ENCODE data around the gene SRGAP3.

Gene SRGAP3

DNA sequence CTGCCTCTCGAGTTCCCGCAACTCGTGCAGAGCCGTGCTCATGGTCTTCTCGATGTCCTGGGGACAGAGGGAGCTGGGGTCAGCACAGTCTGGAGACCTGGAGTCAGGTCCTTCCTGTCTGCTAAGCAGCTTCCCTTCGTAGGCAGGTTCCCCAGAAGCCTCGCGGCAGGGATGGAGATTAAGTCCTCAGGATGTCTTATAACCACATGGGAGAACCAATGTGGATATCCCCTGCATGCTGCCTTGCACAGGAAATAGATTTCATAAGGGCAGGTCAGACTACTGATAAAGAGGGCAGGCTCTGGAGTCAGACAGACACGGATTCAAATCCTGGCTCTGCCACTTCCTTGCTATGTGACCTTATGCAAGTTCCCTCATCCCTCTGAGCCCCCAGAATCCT is 263.6 kb downstream of the SRGAP3 start:
- Histone ChIP-seq H3K4me3 (ENCODE audit: low read depth, low read length) (no peak overlapping the region), H3K9me3 (ENCODE audit: control insufficient read depth, insufficient read depth, low read depth, low read length) (no peaks in the 10 kb centered on the region), H3K36me3 (ENCODE audit: control insufficient read depth, insufficient read depth, low read length) (no peaks in the 10 kb centered on the region), H3K4me1 (ENCODE audit: control insufficient read depth, insufficient read depth, low read length) (peaks cover 8% of the 10 kb centered on the region; the same call in 1 of the 2 replicates), H3K27me3 (ENCODE audit: control insufficient read depth, insufficient read depth, low read length) (no peaks in the 10 kb centered on the region), H3K9ac (ENCODE audit: low read length) (no peak overlapping the region), H3K27ac (ENCODE audit: low read depth, low read length) (no peak overlapping the region)

DNA sequence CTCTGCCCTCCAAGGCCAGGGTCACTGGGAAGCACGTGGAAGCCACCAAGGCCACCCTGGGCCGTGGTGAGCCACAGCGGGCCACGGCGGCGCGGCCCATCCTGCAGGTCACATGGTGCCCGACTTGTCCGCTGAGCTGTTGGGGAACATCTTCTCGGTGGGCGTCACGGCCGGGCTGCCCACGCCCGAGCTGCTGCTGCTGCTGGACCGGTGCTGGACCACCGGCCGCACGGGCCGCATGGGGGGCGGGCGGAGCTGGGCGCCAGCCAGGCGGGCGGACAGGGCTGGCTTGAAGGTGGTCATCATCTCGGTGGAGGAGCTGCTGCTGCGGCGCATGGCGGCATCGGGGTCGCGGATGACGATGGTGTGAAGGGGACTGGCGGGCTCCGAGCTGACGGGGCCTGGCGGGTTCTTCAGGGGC is 264.0 kb downstream of the SRGAP3 start:
- Histone ChIP-seq H3K4me1 (ENCODE audit: control insufficient read depth, insufficient read depth, low read length) (peaks cover 8% of the 10 kb centered on the region; the same call in 1 of the 2 replicates), H3K27me3 (ENCODE audit: control insufficient read depth, insufficient read depth, low read length) (no peaks in the 10 kb centered on the region), H3K9me3 (ENCODE audit: control insufficient read depth, insufficient read depth, low read depth, low read length) (no peaks in the 10 kb centered on the region), H3K36me3 (ENCODE audit: control insufficient read depth, insufficient read depth, low read length) (no peaks in the 10 kb centered on the region), H3K4me3 (ENCODE audit: low read depth, low read length) (no peak overlapping the region), H3K9ac (ENCODE audit: low read length) (no peak overlapping the region), H3K27ac (ENCODE audit: low read depth, low read length) (no peak overlapping the region)

DNA sequence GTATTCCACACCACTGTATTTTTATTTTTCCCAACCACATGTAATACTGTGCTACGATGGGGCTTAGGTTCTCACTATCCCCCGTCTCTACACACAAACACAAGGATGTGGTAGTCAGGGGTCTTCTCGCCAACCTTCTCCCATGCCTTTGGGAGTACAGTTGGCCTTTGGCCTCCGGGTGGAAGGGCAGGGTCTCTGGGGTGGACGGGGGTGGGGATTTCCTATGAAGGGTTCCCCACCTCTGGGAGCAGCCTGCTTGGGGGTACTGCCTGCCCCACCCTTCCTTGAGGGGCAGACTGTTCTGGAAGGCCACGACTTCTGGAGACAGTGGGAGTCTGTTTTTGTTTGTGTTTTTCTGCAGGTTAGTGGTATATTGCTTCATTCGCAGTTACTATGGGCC is 264.9 kb downstream of the SRGAP3 start:
- H3K9me3 ChIP-seq (ENCODE audit: control insufficient read depth, insufficient read depth, low read depth, low read length), result no peaks in the 10 kb centered on the region; the same call in 1 of the 2 replicates
- no peaks in the 10 kb centered on the region for H3K27me3 ChIP-seq (ENCODE audit: control insufficient read depth, insufficient read depth, low read length)
- H3K9ac ChIP-seq (ENCODE audit: low read length), result no peak overlapping the region
- H3K4me1 ChIP-seq (ENCODE audit: control insufficient read depth, insufficient read depth, low read length), result peaks cover 8% of the 10 kb centered on the region; the same call in 1 of the 2 replicates
- H3K27ac ChIP-seq (ENCODE audit: low read depth, low read length), result no peak overlapping the region
- no peaks in the 10 kb centered on the region for H3K36me3 ChIP-seq (ENCODE audit: control insufficient read depth, insufficient read depth, low read length)
- H3K4me3 ChIP-seq (ENCODE audit: low read depth, low read length), result no peak overlapping the region

DNA sequence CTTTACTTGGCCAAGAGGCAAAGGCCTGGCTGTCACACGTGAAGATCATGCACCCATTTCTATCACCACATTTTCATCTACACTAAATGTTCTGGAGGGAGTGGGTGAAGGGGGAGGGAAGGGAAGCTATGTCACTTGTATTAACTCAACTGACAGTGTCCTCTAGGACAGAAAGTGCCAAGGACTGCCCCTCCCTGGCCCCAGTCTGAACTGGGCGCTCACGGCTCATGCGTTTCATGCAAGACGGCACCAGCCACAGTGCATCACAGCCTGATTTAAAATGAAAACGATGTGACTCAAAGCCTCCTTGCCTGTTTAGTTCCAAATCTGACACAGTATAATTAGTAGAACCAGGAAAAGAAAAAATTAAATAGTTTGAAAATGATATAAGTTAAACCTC is 265.4 kb downstream of the SRGAP3 start:
- Histone ChIP-seq H3K4me1 (ENCODE audit: control insufficient read depth, insufficient read depth, low read length) (peaks cover 8% of the 10 kb centered on the region; the same call in 1 of the 2 replicates), H3K27me3 (ENCODE audit: control insufficient read depth, insufficient read depth, low read length) (no peaks in the 10 kb centered on the region), H3K36me3 (ENCODE audit: control insufficient read depth, insufficient read depth, low read length) (no peaks in the 10 kb centered on the region), H3K4me3 (ENCODE audit: low read depth, low read length) (no peak overlapping the region), H3K9ac (ENCODE audit: low read length) (no peak overlapping the region), H3K9me3 (ENCODE audit: control insufficient read depth, insufficient read depth, low read depth, low read length) (peaks cover 4% of the 10 kb centered on the region), H3K27ac (ENCODE audit: low read depth, low read length) (no peak overlapping the region)

DNA sequence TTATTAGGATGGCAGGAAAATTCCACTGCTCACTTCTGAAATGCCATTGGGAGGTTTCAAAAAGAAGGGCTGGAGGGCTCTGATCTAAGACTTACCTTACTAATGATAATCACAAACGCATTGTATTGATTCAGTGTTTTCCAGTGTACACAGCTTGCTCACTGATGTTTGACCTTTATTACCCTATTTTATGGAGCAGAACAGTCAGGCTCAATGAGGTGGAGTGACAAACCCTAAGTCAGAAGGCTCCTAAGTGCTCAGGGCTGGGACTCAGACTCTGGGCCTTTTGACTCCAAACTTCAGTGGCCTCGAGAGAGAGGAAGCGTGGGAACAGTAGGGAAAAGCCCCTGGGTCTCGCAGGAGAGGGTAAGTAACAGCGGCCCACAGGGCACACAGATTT is 265.9 kb downstream of the SRGAP3 start:
- Histone ChIP-seq H3K27ac (ENCODE audit: low read depth, low read length) (no peak overlapping the region), H3K4me3 (ENCODE audit: low read depth, low read length) (no peak overlapping the region), H3K36me3 (ENCODE audit: control insufficient read depth, insufficient read depth, low read length) (no peaks in the 10 kb centered on the region), H3K9ac (ENCODE audit: low read length) (no peak overlapping the region), H3K4me1 (ENCODE audit: control insufficient read depth, insufficient read depth, low read length) (peaks cover 6% of the 10 kb centered on the region; the same call in 1 of the 2 replicates), H3K9me3 (ENCODE audit: control insufficient read depth, insufficient read depth, low read depth, low read length) (peaks cover 7% of the 10 kb centered on the region), H3K27me3 (ENCODE audit: control insufficient read depth, insufficient read depth, low read length) (no peaks in the 10 kb centered on the region)

DNA sequence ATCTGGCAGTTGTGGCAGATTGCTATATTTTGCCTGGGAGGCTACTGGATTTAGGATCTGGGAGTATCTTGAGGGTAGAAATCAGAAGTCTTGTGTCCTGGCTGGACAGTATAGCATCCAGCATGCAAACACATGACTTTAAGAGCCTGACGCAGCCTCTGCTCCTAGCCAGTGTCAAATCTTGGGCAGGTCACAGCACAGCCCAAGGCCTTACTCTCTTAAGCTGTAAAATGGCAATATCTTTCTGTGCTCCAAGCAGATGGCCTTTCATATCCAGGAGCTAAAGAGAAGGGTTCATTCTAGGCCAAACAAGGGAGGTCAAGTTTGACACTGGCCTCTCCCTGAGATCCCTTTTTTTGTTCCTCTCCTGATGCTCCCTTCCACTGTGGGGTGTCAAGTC is 266.4 kb downstream of the SRGAP3 start:
- H3K27ac ChIP-seq (ENCODE audit: low read depth, low read length), result no peak overlapping the region

DNA sequence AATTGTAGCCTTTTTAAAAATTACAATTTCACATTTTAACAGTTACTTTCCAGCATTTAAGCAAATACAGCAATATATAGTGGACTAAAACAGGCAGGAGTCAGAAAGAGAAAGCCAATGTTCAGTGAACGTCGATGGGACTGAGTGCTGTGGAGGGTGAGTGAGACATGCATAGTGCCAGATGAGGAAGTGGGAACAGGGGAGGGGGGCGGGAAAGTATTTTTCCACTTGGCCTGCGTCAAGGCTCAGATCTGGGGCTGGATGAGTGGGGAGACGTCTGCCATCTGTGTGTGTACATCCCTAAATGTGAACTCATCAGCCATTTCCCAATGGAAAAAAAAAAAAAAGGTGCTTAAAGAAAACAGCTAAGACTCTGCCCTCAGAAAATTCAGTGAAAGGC is 266.9 kb downstream of the SRGAP3 start:
- no peaks in the 10 kb centered on the region for H3K4me1 ChIP-seq (ENCODE audit: control insufficient read depth, insufficient read depth, low read length)
- no peak overlapping the region for H3K27ac ChIP-seq (ENCODE audit: low read depth, low read length)
- peaks cover 9% of the 10 kb centered on the region for H3K9me3 ChIP-seq (ENCODE audit: control insufficient read depth, insufficient read depth, low read depth, low read length)
- H3K9ac ChIP-seq (ENCODE audit: low read length), result no peak overlapping the region
- no peaks in the 10 kb centered on the region for H3K36me3 ChIP-seq (ENCODE audit: control insufficient read depth, insufficient read depth, low read length)
- no peaks in the 10 kb centered on the region for H3K27me3 ChIP-seq (ENCODE audit: control insufficient read depth, insufficient read depth, low read length)
- H3K4me3 ChIP-seq (ENCODE audit: low read depth, low read length), result no peak overlapping the region

More for the DNA sequence above, 266.4 kb downstream of the SRGAP3 start:
- peaks cover 9% of the 10 kb centered on the region for H3K9me3 ChIP-seq (ENCODE audit: control insufficient read depth, insufficient read depth, low read depth, low read length)
- H3K36me3 ChIP-seq (ENCODE audit: control insufficient read depth, insufficient read depth, low read length), result no peaks in the 10 kb centered on the region
- H3K4me1 ChIP-seq (ENCODE audit: control insufficient read depth, insufficient read depth, low read length), result peaks cover under 1% of the 10 kb centered on the region; the same call in 1 of the 2 replicates
- no peak overlapping the region for H3K4me3 ChIP-seq (ENCODE audit: low read depth, low read length)
- H3K9ac ChIP-seq (ENCODE audit: low read length), result no peak overlapping the region
- H3K27me3 ChIP-seq (ENCODE audit: control insufficient read depth, insufficient read depth, low read length), result no peaks in the 10 kb centered on the region

DNA sequence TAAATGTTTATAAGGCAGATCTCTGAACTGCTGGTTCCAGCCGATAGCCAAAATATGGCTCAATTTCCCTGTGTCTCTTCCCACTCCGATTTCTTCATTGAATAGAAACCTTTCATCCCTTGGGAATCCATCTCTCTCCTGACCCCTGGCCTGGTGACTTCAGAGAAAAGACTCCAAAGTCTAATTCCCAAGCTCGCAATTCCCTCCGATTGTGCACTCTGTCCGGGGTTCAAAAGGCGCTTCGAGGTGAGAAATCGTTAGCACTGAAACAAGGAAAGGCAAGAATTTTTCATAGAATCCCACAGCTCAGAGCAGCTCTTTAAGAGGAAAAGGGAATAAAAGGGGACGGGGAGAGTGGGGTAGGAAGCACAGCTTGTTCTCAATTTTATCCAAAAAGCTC is 267.7 kb downstream of the SRGAP3 start:
- Histone ChIP-seq H3K9ac (ENCODE audit: low read length) (no peak overlapping the region), H3K27me3 (ENCODE audit: control insufficient read depth, insufficient read depth, low read length) (no peaks in the 10 kb centered on the region), H3K4me1 (ENCODE audit: control insufficient read depth, insufficient read depth, low read length) (no peaks in the 10 kb centered on the region), H3K27ac (ENCODE audit: low read depth, low read length) (no peak overlapping the region), H3K9me3 (ENCODE audit: control insufficient read depth, insufficient read depth, low read depth, low read length) (peaks cover 9% of the 10 kb centered on the region), H3K36me3 (ENCODE audit: control insufficient read depth, insufficient read depth, low read length) (no peaks in the 10 kb centered on the region), H3K4me3 (ENCODE audit: low read depth, low read length) (no peak overlapping the region)

DNA sequence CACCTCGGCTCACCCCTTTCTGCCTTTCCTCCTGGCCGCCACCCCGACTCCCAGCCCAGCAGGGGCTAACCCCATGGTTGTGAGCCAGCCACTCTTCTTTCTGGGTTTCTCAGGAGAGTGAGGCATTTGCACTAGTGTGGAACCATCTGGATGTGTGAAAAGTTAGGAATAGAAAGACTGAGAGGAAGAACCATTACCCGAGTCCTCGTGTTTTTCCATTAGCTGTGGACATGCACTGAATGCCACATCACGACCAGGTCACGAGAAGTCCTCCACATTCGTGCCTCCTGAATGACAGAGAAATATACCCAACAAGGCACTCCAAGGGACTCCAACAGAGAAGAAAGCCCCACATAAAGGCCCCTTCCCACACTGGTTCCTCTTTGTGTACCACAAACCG is 268.1 kb downstream of the SRGAP3 start:
- no peaks in the 10 kb centered on the region for H3K27me3 ChIP-seq (ENCODE audit: control insufficient read depth, insufficient read depth, low read length)
- H3K27ac ChIP-seq (ENCODE audit: low read depth, low read length), result no peak overlapping the region
- H3K4me1 ChIP-seq (ENCODE audit: control insufficient read depth, insufficient read depth, low read length), result no peaks in the 10 kb centered on the region
- no peaks in the 10 kb centered on the region for H3K36me3 ChIP-seq (ENCODE audit: control insufficient read depth, insufficient read depth, low read length)
- H3K4me3 ChIP-seq (ENCODE audit: low read depth, low read length), result no peak overlapping the region
- peaks cover 9% of the 10 kb centered on the region for H3K9me3 ChIP-seq (ENCODE audit: control insufficient read depth, insufficient read depth, low read depth, low read length)
- H3K9ac ChIP-seq (ENCODE audit: low read length), result no peak overlapping the region

DNA sequence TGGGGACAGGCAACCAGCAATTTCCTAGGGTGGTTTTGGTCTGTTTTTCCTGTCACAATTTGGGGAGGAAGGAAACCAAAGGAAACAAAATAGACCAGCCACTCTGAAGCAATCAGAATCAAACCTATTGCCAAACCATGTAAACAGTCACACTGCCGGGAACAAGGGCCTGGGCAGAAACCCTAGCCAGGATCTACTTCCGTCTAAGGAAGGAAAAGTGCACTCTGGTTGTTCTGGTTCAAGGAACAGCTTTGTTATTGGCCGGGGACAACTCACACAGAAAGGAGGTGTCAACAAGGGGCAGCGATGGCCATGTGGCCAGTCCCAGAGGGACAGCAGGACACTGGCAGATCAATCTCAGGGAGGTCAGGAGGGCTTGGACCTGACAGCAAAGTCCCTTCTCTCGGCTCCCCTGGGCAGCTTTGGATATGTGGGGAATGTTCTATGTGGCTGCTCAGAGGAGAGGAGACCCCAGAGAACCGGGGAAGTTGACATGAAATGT is 268.6 kb downstream of the SRGAP3 start:
- Histone ChIP-seq H3K36me3 (ENCODE audit: control insufficient read depth, insufficient read depth, low read length) (no peaks in the 10 kb centered on the region), H3K27ac (ENCODE audit: low read depth, low read length) (no peak overlapping the region), H3K4me3 (ENCODE audit: low read depth, low read length) (no peak overlapping the region), H3K4me1 (ENCODE audit: control insufficient read depth, insufficient read depth, low read length) (peaks cover 1% of the 10 kb centered on the region; the same call in 1 of the 2 replicates), H3K27me3 (ENCODE audit: control insufficient read depth, insufficient read depth, low read length) (no peaks in the 10 kb centered on the region), H3K9me3 (ENCODE audit: control insufficient read depth, insufficient read depth, low read depth, low read length) (peaks cover 9% of the 10 kb centered on the region), H3K9ac (ENCODE audit: low read length) (no peak overlapping the region)

DNA sequence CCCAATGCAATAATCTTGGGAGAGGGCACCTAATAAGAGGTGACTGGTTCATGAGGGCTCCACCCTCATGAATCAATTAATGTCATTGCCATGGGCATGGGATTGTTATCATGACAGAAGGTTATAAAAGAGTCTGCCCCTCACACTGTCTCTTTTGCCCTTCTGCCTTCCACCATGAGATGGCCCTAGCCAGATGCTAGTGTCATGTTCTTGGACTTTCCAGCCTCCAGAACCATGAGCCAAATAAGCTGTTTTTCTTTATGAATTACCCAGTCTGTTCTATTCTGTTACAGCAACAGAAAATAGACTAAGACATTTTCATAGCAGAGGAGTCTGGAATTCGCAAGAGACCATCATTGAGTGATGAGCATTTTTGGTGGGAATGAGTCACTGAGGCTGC is 270.2 kb downstream of the SRGAP3 start:
- Histone ChIP-seq H3K27ac (ENCODE audit: low read depth, low read length) (no peak overlapping the region), H3K4me1 (ENCODE audit: control insufficient read depth, insufficient read depth, low read length) (peaks cover 6% of the 10 kb centered on the region; the same call in 1 of the 2 replicates), H3K36me3 (ENCODE audit: control insufficient read depth, insufficient read depth, low read length) (no peaks in the 10 kb centered on the region), H3K9me3 (ENCODE audit: control insufficient read depth, insufficient read depth, low read depth, low read length) (peaks cover 9% of the 10 kb centered on the region), H3K4me3 (ENCODE audit: low read depth, low read length) (no peak overlapping the region), H3K9ac (ENCODE audit: low read length) (no peak overlapping the region), H3K27me3 (ENCODE audit: control insufficient read depth, insufficient read depth, low read length) (no peaks in the 10 kb centered on the region)

All from HUES6 (cell line).